ENCODE measurements around the gene TMEM61.
"Not testable (repeated sequence)": the region's sequence is repeated elsewhere in the genome, so short reads cannot be mapped to it uniquely, and the experiment has no call there.

Gene TMEM61

DNA sequence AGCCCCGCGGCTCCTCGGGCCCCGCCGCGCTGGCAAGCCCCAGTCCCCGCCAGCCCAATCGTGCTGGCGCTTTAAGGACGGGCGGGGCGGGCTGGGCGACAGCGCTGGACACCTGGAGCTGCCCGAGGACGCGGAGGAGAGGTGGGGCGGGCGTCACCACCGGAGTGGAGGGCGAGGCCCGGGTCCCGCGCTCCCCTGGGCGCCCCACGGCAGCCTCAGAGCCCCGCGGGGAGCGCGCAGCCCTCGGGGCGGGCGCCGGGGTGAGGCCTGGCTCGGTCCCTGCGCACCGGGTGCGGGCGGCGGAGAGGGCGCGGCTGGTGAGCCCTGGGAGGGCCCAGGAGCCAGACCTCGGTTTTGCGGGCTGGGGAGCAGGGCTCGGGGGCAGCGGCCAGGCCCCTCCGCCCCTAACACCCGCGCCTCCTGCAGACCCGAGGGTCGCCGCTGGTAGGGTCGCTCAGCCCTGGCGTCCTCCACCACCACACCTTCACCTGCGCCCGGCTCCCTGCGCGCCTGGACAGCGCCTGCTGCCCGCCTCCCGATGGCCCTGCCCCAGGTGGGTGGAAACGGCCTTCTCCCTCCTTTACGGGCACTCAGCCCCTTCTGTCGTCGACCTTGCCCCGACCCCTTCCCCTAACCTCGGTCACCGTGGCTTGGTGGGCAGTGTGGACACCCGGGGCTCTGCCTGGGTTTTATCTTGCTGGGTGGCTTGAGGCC, at the start of gene TMEM61:
Gene TMEM61 (plus strand): TSS at position 101 of the 714 bp plus-strand sequence. CDS start 438 bp downstream, at position 539.
- DNase-seq, result no peak

DNA sequence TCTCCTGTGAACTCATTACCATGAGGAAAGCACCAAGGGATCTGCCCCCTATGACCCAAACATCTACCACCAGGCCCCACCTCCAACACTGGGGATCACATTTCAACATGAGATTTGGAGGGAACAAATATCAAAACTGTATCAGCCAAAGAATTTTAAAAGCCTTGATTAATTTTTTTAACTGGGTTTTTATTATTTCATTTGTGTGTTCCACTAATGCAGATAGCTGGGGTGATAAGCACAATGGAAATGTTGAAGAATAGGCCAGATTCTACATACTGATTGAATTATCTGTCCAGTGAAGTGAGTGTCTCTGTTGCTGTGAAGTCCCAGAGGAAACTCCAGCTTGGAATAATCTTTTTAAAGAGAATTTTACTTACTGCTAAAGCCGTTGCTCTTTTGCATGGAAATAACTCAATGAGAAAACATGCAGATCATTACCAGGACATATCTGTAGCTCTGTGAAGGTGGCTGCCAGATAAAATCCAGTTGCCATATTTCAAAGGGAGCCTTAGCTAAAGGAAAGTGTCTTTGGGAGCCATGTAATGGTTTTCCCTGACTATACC, 49.1 kb upstream of the TMEM61 start:
- DNase-seq, result no peak

DNA sequence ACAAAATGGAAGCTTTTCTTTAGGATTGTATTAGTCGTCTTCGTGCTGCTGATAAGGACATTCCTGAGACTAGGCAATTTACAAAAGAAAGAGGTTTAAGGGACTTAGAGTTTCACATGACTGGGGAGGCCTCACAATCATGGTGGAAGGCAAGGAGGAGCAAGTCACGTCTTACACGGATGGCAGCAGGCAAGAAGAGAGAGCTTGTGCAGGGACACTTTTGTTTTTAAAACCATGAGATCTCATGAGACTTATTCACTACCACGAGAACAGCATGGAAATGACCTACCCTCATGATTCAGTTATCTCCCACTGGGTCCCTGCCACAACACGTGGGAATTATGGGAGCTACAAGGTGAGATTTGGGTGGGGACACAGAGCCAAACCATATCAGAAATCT, 46.3 kb upstream of the TMEM61 start:
- DNase-seq, result not testable (repeated sequence)

DNA sequence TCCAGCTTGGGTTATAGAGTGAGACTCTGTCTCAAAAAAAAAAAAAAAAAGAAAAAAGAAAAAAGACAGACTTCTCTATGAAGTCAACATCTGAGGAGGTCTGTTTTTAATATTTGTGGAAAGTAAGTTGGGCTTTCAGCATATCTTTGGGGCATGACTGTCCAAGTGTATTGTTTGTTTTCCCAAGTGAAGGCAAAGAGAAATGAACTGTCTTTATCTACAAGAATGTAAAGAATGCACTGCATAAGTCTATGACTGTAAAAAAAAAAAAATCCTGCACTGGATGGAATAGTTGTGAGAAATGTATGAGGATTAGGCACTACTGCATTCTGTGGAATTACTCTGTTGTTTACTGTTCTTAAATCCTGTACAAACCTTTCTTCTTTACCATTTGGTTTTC, 45.6 kb upstream of the TMEM61 start:
- no peak for DNase-seq

DNA sequence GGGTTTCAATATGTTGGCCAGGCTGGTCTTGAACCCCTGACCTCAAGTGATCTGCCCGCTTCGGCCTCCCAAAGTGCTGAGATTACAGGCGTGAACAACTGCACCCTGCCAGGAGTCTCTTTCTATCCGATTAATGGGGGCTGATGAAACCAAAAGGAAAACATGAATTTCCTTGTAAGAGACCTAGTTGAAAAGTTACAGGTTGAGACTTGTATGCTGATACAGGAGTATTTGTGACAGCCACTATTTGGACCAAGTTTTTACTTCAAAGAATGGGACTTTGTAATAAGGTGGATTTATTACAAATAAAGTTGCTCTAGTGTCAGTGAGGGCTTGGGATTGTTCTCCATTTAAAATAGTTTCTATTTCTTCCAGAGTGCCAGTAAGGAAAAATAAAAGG, 43.6 kb upstream of the TMEM61 start:
- DNase-seq, result no peak

DNA sequence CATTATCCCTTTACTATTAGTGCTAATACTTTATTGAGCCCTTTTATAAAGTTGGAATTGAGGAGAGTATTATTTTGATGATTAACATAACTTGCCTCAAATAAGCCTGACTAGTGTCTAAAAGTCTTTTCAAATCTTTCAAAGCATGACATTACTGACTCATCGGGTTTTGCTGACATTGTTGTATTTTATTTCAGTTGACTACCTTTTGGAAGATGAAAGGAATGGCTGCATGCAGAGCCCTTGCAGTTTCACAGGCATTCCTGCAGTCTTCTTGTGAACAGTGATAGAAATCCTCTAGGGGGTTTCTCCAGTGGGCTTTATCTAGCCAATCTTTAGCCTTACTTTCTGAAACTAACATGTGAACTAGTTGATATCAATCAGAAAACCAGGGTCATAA, 43.0 kb upstream of the TMEM61 start:
- DNase-seq, result no peak

DNA sequence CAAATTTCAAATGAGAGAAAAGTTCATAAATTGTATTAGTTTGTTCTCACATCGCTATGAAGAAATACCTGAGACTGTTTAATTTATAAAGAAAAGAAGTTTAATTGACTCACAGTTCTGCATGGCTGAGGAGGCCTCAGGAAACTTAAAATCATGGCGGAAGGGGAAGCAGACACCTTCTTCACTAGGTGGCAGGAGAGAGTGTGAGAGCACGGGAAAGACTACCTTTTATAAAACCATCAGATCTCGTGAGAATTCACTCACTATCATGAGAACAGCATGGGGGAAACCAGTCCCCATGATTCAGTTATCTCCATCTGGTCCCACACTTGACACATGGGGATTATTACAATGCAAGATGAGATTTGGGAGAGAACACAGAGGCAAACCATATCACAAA, 41.5 kb upstream of the TMEM61 start:
- DNase-seq, result not testable (repeated sequence)

DNA sequence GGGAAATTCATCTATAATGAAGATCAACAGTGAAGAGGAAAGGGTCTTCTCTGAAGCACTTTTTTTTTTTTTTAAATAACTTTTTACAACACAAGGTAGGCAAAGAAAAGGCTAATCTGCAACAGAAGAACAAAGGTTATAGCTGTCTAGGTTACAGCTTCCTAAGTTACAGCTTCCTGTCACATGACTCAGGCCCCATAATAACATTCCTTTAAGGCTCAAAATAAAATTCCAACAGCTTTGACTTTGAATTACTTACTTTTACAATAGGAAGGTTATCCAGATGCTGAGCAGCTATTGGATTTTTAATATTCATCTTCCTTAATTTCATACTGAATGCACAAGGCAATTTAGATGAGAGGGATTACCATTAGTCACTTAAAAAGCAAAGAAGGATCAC, 40.4 kb upstream of the TMEM61 start:
- no peak for DNase-seq

DNA sequence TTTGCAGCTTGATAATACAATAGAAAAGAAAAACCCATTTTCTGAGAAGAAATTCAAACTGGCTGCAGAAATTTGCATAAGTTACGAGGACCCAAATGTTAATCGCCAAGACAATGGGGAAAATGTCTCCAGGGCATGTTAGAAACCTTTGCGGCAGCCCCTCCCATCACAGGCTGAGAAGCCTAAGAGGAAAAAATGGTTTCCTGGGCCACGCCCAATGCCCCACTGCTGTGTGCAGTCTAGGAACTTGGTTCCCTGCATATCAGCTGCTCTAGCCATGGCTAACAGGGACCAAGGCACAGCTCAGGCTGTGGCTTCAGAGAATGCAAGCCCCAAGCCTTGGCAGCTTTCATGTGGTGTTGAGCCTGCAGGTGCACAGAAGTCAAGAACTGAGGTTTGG, 37.5 kb upstream of the TMEM61 start:
- no peak for DNase-seq

DNA sequence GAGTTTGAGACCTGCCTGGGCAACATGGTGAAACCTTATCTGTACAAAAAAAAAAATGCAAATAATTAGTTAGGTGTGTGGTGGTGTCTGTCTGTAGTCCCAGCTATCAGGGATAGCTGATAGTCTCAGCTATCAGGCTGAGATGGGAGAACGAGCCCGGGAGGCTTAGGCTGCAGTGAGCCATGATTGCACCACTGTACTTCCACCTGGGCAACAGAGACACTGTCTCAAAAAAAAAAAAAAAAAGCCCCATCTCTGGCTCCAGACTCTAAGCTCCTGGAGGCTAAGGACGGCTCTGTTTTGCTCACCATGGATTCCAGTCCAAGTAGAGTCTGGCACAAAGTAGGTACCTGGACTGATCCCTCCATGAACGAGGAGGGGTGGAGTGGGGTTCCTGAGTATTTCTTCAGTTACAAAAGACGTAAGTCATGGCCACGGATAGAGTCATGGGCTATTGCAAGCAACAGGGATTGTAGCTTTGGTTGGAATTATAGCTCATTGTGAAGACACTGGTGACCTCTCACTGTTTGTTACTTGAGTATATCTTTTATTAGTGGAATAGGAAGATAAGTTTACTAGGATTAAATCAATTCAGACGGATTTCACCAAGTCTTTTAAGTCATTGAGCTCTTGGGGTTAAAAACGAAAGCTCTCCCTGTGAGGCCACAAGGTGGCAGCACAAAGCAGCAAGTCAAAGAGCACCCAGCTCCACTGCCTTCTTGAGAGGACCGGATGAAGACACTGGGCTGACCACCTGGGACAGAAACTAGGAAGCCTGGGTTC, 35.6 kb upstream of the TMEM61 start:
- peak; percentile 42 for DNase-seq

DNA sequence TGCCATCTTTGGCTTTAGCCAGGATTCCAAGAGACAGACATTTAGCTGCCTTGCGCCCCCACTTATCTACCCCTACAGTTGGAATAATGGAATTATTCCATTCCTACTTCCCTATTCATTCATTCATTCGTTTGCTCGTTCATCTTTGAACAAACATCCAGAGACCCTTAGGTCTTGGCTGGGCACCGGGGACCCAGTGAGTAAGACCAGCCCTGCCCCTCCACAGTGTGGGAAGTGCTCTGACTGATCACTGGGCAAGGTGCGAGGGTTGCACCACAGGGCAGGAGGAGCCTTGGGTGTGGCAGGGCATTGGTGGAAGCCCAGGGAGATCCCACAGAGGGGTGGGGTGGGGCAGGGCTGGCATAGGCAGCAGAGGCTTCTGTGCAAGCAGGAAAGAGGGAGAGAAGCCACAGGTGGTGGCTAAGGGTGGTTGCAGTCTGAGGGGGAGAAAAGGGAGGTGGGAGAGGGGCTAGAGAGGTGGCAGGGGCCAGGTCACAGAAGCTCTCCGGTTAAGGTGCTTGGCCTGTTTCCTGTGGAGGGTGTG, 35.0 kb upstream of the TMEM61 start:
- DNase-seq, result no peak

DNA sequence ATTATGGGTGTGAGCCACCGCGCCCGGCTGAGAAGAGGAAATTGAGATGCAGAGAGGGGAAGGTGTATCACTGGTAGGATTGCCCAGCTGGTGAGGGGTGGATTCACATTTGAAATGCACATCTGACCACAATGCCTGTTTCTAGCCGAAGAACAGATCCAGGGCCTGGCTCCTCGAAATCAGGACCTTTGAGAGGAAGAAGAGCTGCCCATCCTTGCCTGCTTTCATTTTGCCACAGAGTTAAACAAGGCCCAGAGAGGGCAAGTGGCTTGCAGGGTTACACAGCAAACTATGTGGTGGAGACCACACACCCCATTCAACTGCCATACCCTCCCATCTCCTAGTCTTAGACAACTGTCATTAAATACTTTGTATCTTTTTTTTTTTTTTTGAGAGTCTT, 32.9 kb upstream of the TMEM61 start:
- DNase-seq, result no peak

DNA sequence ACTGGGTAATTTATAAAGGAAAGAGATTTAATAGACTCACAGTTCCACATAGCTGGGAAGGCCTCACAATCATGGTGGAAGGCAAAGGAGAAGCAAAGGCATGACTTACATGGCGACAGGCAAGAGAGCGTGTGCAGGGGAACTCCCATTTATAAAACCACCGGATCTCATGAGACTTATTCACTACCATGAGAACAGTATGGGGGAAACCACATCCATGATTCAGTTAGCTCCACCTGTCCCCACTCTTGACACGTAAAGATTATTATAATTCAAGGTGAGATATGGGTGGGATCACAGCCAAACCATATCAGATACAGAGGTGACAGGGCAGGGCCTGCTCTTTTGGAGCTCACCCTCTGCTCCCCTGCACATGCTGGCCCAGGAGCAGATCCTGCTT, 31.4 kb upstream of the TMEM61 start:
- no peak for DNase-seq

DNA sequence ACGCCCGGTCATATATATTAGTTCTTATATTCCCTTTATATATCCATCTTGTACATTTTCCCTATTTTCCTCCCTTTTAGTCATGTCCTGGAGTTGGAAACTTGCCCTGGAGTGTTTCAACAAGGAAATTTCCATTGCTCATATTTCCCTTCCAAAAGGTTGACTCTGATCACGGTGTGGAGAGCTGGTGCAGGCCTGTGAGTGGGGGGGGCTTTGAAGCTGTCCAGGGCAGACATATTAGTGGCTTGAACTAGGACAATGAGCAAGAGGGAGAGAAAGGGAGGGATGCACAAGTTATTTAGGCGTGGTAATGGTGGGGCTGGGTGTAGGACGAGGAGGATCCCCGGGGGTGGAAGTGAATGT, 30.4 kb upstream of the TMEM61 start:
- DNase-seq, result no peak

DNA sequence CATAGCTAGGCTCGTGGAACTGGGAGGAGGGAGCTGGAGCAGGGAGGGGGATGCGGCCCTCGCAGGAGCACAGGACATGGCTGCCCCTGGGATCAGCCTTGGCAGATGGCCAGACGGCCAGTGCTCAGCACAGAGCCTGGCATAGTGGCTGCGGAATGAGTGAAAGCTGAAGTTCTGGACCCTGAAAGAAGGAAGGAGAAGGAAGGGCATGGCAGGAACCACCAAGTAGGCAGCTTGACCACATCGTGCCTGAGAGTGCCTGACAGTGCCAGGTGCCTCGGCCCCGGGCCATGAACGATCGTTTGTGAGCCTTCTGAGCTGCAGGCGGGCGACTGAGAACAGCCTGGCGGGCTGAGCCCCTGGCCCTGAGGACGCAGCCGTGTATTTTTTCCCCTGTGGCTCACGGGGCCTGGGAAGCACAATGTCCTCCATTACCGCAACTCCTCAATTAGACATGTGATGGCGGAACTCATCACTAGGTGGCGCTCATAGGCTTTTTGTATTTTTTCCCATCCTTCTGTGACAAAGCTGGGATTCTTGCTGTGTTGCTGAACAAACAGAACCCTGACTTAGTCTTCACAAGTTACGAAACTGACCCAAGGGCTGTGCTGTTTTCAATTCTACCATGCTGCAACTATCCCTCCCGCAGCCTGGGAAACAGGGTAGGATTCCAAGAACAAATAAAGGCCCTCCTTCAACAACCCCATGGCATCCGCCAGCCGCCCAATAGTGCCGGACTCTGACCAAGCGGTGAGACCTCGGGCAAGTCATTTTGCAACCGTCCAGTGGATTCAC, 29.9 kb upstream of the TMEM61 start:
- DNase-seq, result peak; percentile 42

DNA sequence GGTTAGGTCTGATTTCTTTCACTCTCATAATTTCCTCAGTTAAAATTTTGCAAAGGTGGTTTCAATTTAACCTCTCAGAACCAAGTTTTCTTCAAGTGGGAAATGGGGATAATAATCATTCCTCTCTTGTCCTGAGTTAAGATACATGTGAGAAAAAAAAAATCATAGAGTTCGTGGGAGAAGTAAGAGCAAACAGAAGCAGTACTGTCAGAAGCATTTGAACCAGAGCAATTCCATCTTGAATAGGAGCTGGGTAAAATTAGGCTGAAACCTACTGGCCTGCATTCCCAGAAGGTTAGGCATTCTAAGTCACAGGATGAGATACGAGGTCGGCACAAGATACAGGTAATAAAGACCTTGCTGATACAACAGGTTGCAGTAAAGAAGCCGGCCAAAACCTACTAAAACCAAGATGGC, 28.6 kb upstream of the TMEM61 start:
- DNase-seq, result no peak

DNA sequence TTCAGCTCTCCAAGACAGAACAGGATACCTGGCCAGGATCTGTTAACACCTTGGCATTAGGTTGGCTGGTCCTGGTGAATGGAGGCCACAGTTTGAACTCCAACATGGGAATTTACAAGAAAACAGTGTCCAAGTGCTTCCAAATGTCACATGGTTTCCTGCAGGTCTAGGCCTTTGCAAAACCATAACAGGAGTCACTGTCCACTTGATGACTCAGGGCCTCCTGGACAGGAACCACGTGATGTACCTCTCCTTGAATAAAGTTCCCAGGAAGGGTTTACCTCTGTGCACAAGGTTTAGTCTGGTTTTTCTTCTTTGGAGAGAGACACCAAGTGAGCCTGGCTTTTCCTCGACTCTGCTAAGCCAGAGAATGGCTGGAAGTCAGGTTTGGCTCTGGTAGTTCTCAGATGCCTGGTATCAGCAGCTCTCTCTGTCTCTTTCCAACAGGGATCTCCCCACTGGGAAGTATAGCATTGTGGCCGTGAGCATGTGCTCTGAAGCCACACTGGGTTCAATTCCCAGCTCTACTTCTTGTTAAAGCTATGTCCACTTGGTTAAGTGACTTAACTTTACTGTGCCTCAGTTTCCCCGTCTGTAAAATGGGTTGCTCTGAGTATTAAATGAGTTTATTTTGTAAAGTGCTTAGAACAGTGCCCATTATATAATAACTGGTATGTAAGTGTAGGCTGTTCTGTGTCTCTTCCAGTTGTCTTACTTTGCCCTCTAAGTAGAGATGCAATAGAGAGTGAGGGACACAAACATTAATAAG, 27.3 kb upstream of the TMEM61 start:
- no peak for DNase-seq

DNA sequence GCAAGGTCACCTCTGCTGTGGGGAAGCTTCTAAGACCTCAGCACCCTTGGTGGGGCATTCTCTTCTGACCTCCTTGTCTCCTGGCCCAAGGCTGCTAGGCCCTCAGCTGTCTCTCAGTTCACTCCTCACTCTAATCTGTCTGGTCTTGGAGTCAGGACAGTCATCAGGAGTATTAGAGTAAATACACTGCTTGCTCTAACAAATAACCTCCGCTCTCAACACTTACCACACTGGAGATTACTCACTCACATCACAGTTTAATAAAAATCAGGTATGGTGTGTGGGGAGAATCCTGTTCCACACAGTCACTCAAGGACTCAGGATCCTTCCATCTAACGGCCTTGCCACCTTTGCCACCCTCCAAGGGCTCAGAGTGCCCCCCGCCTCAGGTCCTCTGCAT, 26.6 kb upstream of the TMEM61 start:
- DNase-seq, result no peak

DNA sequence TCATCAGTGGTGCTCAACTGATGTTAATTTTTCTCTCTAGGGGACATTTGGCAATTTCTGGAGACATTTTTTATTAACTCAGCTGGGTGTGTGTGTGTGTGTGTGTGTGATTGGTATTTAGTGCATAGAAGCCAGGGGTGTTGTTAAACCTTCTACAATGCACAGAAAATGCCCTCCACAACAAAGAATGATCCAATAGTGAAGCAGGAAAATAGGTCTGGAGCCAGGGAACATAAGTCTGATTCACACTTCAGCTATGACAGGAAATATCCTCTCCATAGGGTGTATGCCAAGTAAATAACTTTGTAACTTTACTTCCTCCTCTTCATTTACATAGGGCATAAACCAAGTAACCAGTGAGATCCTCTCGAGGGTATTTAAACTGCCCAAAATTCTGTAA, 25.1 kb upstream of the TMEM61 start:
- no peak for DNase-seq

DNA sequence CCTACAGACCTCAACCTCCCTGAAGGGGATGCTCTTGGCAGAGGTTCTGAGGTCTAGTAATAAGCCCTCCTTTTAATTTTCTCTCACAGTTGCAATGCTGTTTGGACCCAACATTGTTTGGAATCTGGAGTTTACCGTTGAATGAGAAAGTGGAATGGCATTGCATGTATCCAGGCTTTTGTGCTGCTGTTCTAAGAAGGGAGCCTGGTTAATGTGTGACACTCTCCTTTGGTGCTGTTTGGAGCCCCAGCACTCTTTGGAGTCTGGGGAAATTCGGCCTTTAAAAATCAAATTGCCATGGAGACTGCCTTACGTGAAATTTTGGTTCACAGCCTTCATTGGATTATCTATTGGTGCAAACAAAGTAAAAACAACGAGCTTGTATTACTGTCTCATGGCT, 23.7 kb upstream of the TMEM61 start:
- DNase-seq, result no peak

DNA sequence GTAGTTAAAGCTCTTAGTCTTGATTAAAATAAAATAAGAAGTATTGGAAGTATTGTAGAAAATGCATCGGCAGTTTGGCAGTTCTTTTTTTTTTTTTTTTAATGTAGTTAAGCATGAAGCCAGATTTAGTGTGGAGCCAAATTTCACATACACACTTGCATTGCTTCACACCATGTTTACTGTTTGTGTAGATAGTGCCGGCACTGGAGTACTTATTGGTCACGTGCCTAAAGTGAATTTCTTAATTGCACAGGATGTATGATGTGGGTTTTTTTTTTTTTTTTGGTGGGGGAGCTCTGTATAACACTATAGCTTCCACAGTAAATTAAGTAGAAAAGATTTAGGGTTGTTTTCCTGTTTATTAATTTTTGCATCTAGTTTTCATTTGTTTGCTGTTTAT, 21.2 kb upstream of the TMEM61 start:
- DNase-seq, result no peak

DNA sequence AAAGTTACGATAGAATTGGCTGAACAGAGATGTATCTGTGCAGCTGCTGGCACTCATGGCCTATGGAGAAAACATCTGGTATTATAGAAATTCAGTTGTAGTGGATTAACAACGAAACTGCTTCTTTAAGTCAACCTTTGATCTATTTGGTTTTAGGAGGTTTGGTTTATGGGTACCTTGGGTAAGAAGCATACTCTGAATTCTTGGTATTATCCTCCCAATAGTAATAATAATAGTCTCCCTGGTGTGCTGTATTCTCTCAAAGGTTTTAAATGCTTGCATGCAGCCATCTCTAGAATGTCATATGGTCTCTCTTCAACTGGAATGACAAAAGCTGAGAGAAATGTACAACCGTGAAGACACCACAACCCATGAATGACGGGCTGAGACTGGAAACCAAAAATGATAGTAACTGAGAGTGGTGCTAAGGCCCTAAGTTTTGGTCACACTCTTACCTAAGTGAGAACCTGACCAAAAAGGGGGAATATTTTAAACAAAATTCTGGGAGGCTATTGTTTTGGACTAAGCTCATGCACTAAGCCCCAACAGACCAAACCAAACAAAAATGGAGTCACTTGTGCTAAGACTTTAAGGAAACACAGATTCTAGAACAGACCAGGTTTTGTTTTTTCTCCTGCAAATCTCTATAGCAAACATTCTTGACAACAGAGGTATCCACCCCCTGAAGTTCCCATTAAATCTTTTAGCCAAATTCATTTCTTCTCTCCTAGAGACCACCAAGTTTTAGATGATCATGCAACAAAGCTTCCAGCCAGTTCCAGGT, 17.6 kb upstream of the TMEM61 start:
- no peak for DNase-seq
